SK-N-SH (cell line): ENCODE data around the gene OPRM1.

ENCODE experiments used
- ELF1 ChIP-seq: IDR thresholded peaks from 2 replicates; pipeline ENCODE4 v1.4.0; 2012
- RCOR1 ChIP-seq: fragments of 150-350 bp; IDR thresholded peaks from 2 replicates; pipeline ENCODE4 v1.6.1; 2017; ENCODE audit warnings: antibody characterized with exemption, low read length
- TCF12 ChIP-seq: IDR thresholded peaks from 2 replicates; pipeline ENCODE4 v1.4.0; 2012
- TF ChIP-seq, protein P1 (sequence below): fragments of 200-600 bp; sonication (generic); IDR thresholded peaks from 2 replicates; pipeline ENCODE4 v1.6.1; 2017; ENCODE audit warnings: antibody characterized with exemption, mild to moderate bottlenecking, moderate library complexity

DNA sequence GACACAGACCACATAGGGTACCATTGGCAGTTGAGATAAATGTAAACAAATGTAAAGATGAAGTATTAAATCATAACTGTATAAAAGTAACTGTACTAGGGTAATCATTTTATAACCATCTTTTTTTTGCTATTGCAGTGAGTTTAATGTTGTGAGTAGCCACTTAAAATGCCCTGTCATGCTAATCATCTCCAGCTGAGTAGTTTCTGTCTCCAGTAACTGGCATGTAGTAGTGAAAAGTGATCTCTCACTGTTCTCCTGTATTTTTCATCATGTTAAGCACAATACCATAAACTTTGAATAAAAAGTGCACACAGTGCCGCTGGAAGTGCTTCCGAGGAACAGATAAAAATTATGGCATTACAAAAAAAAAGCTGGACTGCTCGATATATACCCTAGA is 45.0 kb upstream of the OPRM1 start:
- TF ChIP-seq, protein P1, sequence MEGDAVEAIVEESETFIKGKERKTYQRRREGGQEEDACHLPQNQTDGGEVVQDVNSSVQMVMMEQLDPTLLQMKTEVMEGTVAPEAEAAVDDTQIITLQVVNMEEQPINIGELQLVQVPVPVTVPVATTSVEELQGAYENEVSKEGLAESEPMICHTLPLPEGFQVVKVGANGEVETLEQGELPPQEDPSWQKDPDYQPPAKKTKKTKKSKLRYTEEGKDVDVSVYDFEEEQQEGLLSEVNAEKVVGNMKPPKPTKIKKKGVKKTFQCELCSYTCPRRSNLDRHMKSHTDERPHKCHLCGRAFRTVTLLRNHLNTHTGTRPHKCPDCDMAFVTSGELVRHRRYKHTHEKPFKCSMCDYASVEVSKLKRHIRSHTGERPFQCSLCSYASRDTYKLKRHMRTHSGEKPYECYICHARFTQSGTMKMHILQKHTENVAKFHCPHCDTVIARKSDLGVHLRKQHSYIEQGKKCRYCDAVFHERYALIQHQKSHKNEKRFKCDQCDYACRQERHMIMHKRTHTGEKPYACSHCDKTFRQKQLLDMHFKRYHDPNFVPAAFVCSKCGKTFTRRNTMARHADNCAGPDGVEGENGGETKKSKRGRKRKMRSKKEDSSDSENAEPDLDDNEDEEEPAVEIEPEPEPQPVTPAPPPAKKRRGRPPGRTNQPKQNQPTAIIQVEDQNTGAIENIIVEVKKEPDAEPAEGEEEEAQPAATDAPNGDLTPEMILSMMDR: no peak
- TF ChIP-seq ELF1 (no peak), TCF12 (no peak), RCOR1 (no peak)
